ENCODE results near the gene WIPF2. TPM values are rescaled to one million over a fixed set of nuclear protein-coding genes. Genes with fewer than 3 reads are reported as not detected.
"Not testable (repeated sequence)": the region's sequence is repeated elsewhere in the genome, so short reads cannot be mapped to it uniquely, and the experiment has no call there.

WIPF2 gene
- total RNA-seq, 1 donor from 2014 or later = 5.3 TPM

- FAIRE-seq (no peak), DNase-seq (ENCODE audit: low spot score in 2 of 2) (no peak)
Measured at GRCh38 chr17:40291281-40291664, 72.2 kb downstream of the WIPF2 start.

GRCh38 chr17:40293363-40293762 lies 74.3 kb downstream of the WIPF2 start:
- DNase-seq (ENCODE audit: low spot score in 2 of 2) (no peak), FAIRE-seq (no peak)

GRCh38 chr17:40295488-40296436 lies 76.7 kb downstream of the WIPF2 start:
- FAIRE-seq (no peak), DNase-seq (ENCODE audit: low spot score in 2 of 2) (no peak)

- FAIRE-seq = no peak
Measured at GRCh38 chr17:40297511-40297910, 78.4 kb downstream of the WIPF2 start.

GRCh38 chr17:40298726-40299125 lies 79.6 kb downstream of the WIPF2 start:
- FAIRE-seq (no peak), DNase-seq (ENCODE audit: low spot score in 2 of 2) (no peak)

More at GRCh38 chr17:40297511-40297910, 78.4 kb downstream of the WIPF2 start:
- no peak for DNase-seq (ENCODE audit: low spot score in 2 of 2)

- FAIRE-seq; DNase-seq (ENCODE audit: low spot score in 2 of 2): not testable (repeated sequence)
Measured at GRCh38 chr17:40299159-40299757, 80.2 kb downstream of the WIPF2 start.

- FAIRE-seq (no peak), DNase-seq (ENCODE audit: low spot score in 2 of 2) (no peak)
Measured at GRCh38 chr17:40301315-40301714, 82.2 kb downstream of the WIPF2 start.

- FAIRE-seq (no peak), DNase-seq (ENCODE audit: low spot score in 2 of 2) (peak in 1 of 2 donors; percentile 61)
Measured at GRCh38 chr17:40303009-40303657, 84.0 kb downstream of the WIPF2 start.

GRCh38 chr17:40303708-40304551 lies 84.8 kb downstream of the WIPF2 start:
- no peak for FAIRE-seq
- peak in 1 of 2 donors; percentile 26 for DNase-seq (ENCODE audit: low spot score in 2 of 2)

GRCh38 chr17:40304552-40304863 lies 85.4 kb downstream of the WIPF2 start:
- not testable (repeated sequence) for FAIRE-seq; DNase-seq (ENCODE audit: low spot score in 2 of 2)

GRCh38 chr17:40304866-40305265 lies 85.8 kb downstream of the WIPF2 start:
- FAIRE-seq; DNase-seq (ENCODE audit: low spot score in 2 of 2): not testable (repeated sequence)

- DNase-seq (ENCODE audit: low spot score in 2 of 2) (no peak), FAIRE-seq (no peak)
Measured at GRCh38 chr17:40306395-40306794, 87.3 kb downstream of the WIPF2 start.

- FAIRE-seq = no peak
- DNase-seq (ENCODE audit: low spot score in 2 of 2) = peak in 1 of 2 donors; percentile 14
Measured at GRCh38 chr17:40307001-40307730, 88.1 kb downstream of the WIPF2 start.

- DNase-seq (ENCODE audit: low spot score in 2 of 2) (no peak), FAIRE-seq (no peak)
Measured at GRCh38 chr17:40307740-40308239, 88.7 kb downstream of the WIPF2 start.

- FAIRE-seq = no peak
- DNase-seq (ENCODE audit: low spot score in 2 of 2) = peak in 1 of 2 donors; percentile 60
Measured at GRCh38 chr17:40309031-40309948, 90.2 kb downstream of the WIPF2 start, which contains the start of gene RARA. Gene RARA, plus strand, starts transcription at chr17:40309180. Its CDS starts 22,039 bp downstream, at chr17:40331219.

GRCh38 chr17:40309949-40310510 lies 90.9 kb downstream of the WIPF2 start:
- DNase-seq (ENCODE audit: low spot score in 2 of 2) (no peak), FAIRE-seq (no peak)

- DNase-seq (ENCODE audit: low spot score in 2 of 2) (no peak), FAIRE-seq (no peak)
Measured at GRCh38 chr17:40310882-40311391, 91.8 kb downstream of the WIPF2 start.

GRCh38 chr17:40311575-40311974 lies 92.5 kb downstream of the WIPF2 start:
- no peak for FAIRE-seq
- peak in 1 of 2 donors; percentile 30 for DNase-seq (ENCODE audit: low spot score in 2 of 2)
